HepG2 (cell line): ENCODE measurements around the gene LRRC10. TPM values are rescaled to one million over a fixed set of nuclear protein-coding genes. Genes with fewer than 3 reads are reported as not detected.

Source experiments
- AGO1 ChIP-seq: fragments of 200-400 bp; formaldehyde crosslinking; IDR thresholded peaks from 2 replicates; pipeline ENCODE4 v1.6.1; 2017; ENCODE audit warnings: mild to moderate bottlenecking, low read depth, low read length, moderate library complexity; ENCODE audit not compliant: poor library complexity, severe bottlenecking
- BORCS8-MEF2B ChIP-seq: sonication (generic); formaldehyde crosslinking; IDR thresholded peaks from 2 replicates; pipeline ENCODE4 v1.8.0; 2022; ENCODE audit warnings: mild to moderate bottlenecking, missing genetic modification reagents
- CSRNP1 ChIP-seq: sonication (generic); formaldehyde crosslinking; IDR thresholded peaks from 2 replicates; pipeline ENCODE4 v1.8.1; 2023; ENCODE audit warnings: mild to moderate bottlenecking, missing genetic modification reagents
- ELF3 ChIP-seq: IDR thresholded peaks from 2 replicates; pipeline ENCODE4 v1.6.1; 2016; ENCODE audit warnings: missing genetic modification reagents, missing compliant biosample characterization
- GTF3A ChIP-seq: sonication (generic); formaldehyde crosslinking; conservative IDR thresholded peaks from 2 replicates; pipeline ENCODE4 v1.4.0; 2020; ENCODE audit warnings: mild to moderate bottlenecking, missing genetic modification reagents
- HNRNPLL ChIP-seq: fragments of 200-400 bp; formaldehyde crosslinking; IDR thresholded peaks from 2 replicates; pipeline ENCODE4 v1.6.1; 2017; ENCODE audit warnings: mild to moderate bottlenecking, low read depth, low read length; ENCODE audit not compliant: poor library complexity, severe bottlenecking
- HOXA3 ChIP-seq: sonication (generic); formaldehyde crosslinking; IDR thresholded peaks from 2 replicates; pipeline ENCODE4 v1.5.0; 2020; ENCODE audit warnings: missing genetic modification reagents
- KLF15 ChIP-seq: sonication (generic); formaldehyde crosslinking; IDR thresholded peaks from 2 replicates; pipeline ENCODE4 v1.8.1; 2023; ENCODE audit warnings: borderline replicate concordance, mild to moderate bottlenecking, inconsistent platforms, missing genetic modification reagents, mixed read lengths
- MED1 ChIP-seq: sonication (generic); formaldehyde crosslinking; IDR thresholded peaks from 2 replicates; pipeline ENCODE4 v1.4.0; 2020; ENCODE audit warnings: missing genetic modification reagents
- POLR2A ChIP-seq, 2 experiments: IDR thresholded peaks; 2 replicates each; pipeline ENCODE4 v1.6.1; 2011; ENCODE audit warnings: low read depth in 2 of 2, low read length in 2 of 2, mild to moderate bottlenecking in 1 of 2, moderate library complexity in 1 of 2; ENCODE audit not compliant: insufficient read depth in 1 of 2
- STAG1 ChIP-seq: sonication (generic); formaldehyde crosslinking; IDR thresholded peaks from 2 replicates; pipeline ENCODE4 v1.4.0; 2020; ENCODE audit warnings: missing genetic modification reagents
- YEATS2 ChIP-seq: sonication (generic); formaldehyde crosslinking; IDR thresholded peaks from 2 replicates; pipeline ENCODE4 v1.4.0; 2020; ENCODE audit warnings: missing genetic modification reagents, borderline replicate concordance
- ZBTB39 ChIP-seq: sonication (generic); formaldehyde crosslinking; IDR thresholded peaks from 2 replicates; pipeline ENCODE4 v1.5.0; 2020; ENCODE audit warnings: missing genetic modification reagents
- ZKSCAN8 ChIP-seq: IDR thresholded peaks from 2 replicates; pipeline ENCODE4 v1.6.1; 2016; ENCODE audit warnings: borderline replicate concordance, missing genetic modification reagents, missing compliant biosample characterization
- ZNF224 ChIP-seq: sonication (generic); formaldehyde crosslinking; IDR thresholded peaks from 2 replicates; pipeline ENCODE4 v1.5.0; 2020; ENCODE audit warnings: mild to moderate bottlenecking, missing genetic modification reagents
- ZNF501 ChIP-seq: sonication (generic); formaldehyde crosslinking; IDR thresholded peaks from 2 replicates; pipeline ENCODE4 v1.5.1; 2020; ENCODE audit warnings: mild to moderate bottlenecking, moderate library complexity, missing genetic modification reagents
- ZNF563 ChIP-seq: sonication (generic); formaldehyde crosslinking; IDR thresholded peaks from 2 replicates; pipeline ENCODE4 v1.8.0; 2022; ENCODE audit warnings: mild to moderate bottlenecking, moderate library complexity, missing genetic modification reagents
- ZNF792 ChIP-seq: IDR thresholded peaks from 2 replicates; pipeline ENCODE4 v1.6.1; 2016
- ZNF883 ChIP-seq: sonication (generic); formaldehyde crosslinking; IDR thresholded peaks from 2 replicates; pipeline ENCODE4 v1.5.1; 2020; ENCODE audit warnings: mild to moderate bottlenecking, missing genetic modification reagents; ENCODE audit errors: not compliant biosample characterization
- polyA plus RNA-seq, 8 experiments: library from polyadenylated mRNA; depleted of rRNA in 3 of 8; stranded (reverse) in 7 of 8; unstranded in 1 of 8; fragments of >200 nt; fragmentation: Illumina TruSeq in 4 of 8; extraction: Trizol in 4 of 8; gene quantifications; 2 replicates each; pipeline versions ENCODE4 v1.2.1 to v1.2.3, GENCODE V29; 2011 to 2016; ENCODE audit warnings: low read depth in 4 of 8, missing spikeins in 1 of 8, mixed read lengths in 1 of 8; ENCODE audit not compliant: insufficient read depth in 1 of 8
- total RNA-seq, 5 experiments: library from RNA; depleted of rRNA; stranded (reverse); fragments of >200 nt; fragmentation: Illumina TruSeq; extraction: Trizol; gene quantifications; 2 replicates each; pipeline ENCODE4 v1.2.3, GENCODE V29; 2016; ENCODE audit warnings: low read depth in 1 of 5
- TF ChIP-seq, protein P1 (sequence below): sonication (generic); formaldehyde crosslinking; IDR thresholded peaks from 2 replicates; pipeline ENCODE4 v1.5.0; 2020; ENCODE audit warnings: mild to moderate bottlenecking, missing genetic modification reagents
- TF ChIP-seq, protein P2 (sequence below): sonication (generic); formaldehyde crosslinking; IDR thresholded peaks from 2 replicates; pipeline ENCODE4 v1.4.0; 2020; ENCODE audit warnings: missing genetic modification reagents, low read depth, mild to moderate bottlenecking, borderline replicate concordance

The LRRC10 gene
- total and polyA plus RNA-seq, 2 of the 13 experiments (the other 11 are each of a cell fraction or from before 2014, with no cell fraction given) = not detected

GRCh38 chr12:69585189-69586062 is 25.3 kb downstream of the LRRC10 start, which contains the start of gene CCT2 (continued):
- TF ChIP-seq ZNF883 (CRISPR knock-in tag) = peak; percentile 88
- TF ChIP-seq KLF15 (CRISPR knock-in tag) = 0 out of 2 replicates have a peak, but pooled peaks have one; percentile 86
- peak; percentile 87 for TF ChIP-seq YEATS2 (CRISPR knock-in tag)
- peak; percentile 84; the same call in 1 of the 2 replicates for TF ChIP-seq HOXA3 (CRISPR knock-in tag)
- TF ChIP-seq, protein P1, sequence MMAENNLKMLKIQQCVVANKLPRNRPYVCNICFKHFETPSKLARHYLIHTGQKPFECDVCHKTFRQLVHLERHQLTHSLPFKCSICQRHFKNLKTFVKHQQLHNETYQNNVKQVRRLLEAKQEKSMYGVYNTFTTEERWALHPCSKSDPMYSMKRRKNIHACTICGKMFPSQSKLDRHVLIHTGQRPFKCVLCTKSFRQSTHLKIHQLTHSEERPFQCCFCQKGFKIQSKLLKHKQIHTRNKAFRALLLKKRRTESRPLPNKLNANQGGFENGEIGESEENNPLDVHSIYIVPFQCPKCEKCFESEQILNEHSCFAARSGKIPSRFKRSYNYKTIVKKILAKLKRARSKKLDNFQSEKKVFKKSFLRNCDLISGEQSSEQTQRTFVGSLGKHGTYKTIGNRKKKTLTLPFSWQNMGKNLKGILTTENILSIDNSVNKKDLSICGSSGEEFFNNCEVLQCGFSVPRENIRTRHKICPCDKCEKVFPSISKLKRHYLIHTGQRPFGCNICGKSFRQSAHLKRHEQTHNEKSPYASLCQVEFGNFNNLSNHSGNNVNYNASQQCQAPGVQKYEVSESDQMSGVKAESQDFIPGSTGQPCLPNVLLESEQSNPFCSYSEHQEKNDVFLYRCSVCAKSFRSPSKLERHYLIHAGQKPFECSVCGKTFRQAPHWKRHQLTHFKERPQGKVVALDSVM (CRISPR knock-in tag) = peak; percentile 66
- no peak for TF ChIP-seq STAG1
- TF ChIP-seq ZNF563 (CRISPR knock-in tag) = peak; percentile 95
- no peak for TF ChIP-seq ZKSCAN8
- peak; percentile 97 for TF ChIP-seq ZNF501
- peak; percentile 96 for TF ChIP-seq BORCS8-MEF2B (CRISPR knock-in tag)
- peak; percentile 7; the same call in 1 of the 2 replicates for TF ChIP-seq ELF3 (CRISPR knock-in tag)
- peak; percentile 99 for TF ChIP-seq POLR2A (IDR thresholded peaks at IDR 0.05; ENCODE audit: insufficient read depth in 1 of 2, low read depth in 2 of 2, low read length in 2 of 2)
- peak; percentile 47; the same call in 1 of the 2 replicates for TF ChIP-seq ZNF792 (CRISPR knock-in tag)
- TF ChIP-seq HNRNPLL = peak; percentile 67
- TF ChIP-seq GTF3A (CRISPR knock-in tag) = no peak
- peak; percentile 73; the same call in 1 of the 2 replicates for TF ChIP-seq ZNF224 (CRISPR knock-in tag)
- peak; percentile 58; the same call in 1 of the 2 replicates for TF ChIP-seq ZBTB39 (CRISPR knock-in tag)
- TF ChIP-seq, protein P2, sequence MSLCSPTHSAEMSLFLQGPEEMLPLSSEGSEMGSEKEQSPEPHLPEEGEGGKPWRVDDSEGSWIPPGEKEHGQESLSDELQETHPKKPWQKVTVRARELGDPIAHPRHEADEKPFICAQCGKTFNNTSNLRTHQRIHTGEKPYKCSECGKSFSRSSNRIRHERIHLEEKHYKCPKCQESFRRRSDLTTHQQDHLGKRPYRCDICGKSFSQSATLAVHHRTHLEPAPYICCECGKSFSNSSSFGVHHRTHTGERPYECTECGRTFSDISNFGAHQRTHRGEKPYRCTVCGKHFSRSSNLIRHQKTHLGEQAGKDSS (CRISPR knock-in tag) = peak; percentile 41; the same call in 1 of the 2 replicates
- TF ChIP-seq CSRNP1 = peak; percentile 85; the same call in 1 of the 2 replicates
- peak; percentile 64; the same call in 1 of the 2 replicates for TF ChIP-seq MED1 (CRISPR knock-in tag)
- TF ChIP-seq AGO1 = peak; percentile 83
